Suprapubic skin (tissue), 4 donors: ENCODE results near the gene KLHDC7B. TPM values are rescaled to one million over a fixed set of nuclear protein-coding genes. Genes with fewer than 3 reads are reported as not detected.

ENCODE experiments used
- DNase-seq, 2 donors: peaks; one replicate each; pipeline ENCODE4 v3.0.0-alpha.2; 2019; ENCODE audit warnings: low spot score in 2 of 2
- H3K27ac ChIP-seq: fragments of 200-600 bp; sonication (generic); one replicate; pipeline ENCODE4 v1.5.1; 2019
- H3K27me3 ChIP-seq: fragments of 200-600 bp; sonication (generic); one replicate; pipeline ENCODE4 v1.5.1; 2019
- H3K36me3 ChIP-seq: fragments of 200-600 bp; sonication (generic); one replicate; pipeline ENCODE4 v1.5.1; 2019
- H3K4me1 ChIP-seq: fragments of 200-600 bp; sonication (generic); one replicate; pipeline ENCODE4 v1.5.1; 2019
- H3K4me3 ChIP-seq: fragments of 200-600 bp; sonication (generic); one replicate; pipeline ENCODE4 v1.5.1; 2019; ENCODE audit warnings: mild to moderate bottlenecking
- H3K9me3 ChIP-seq: fragments of 200-600 bp; sonication (generic); one replicate; pipeline ENCODE4 v1.5.1; 2019
- EP300 ChIP-seq: sonication (generic); formaldehyde crosslinking; IDR thresholded peaks from one replicate; pipeline ENCODE4 v1.6.1; 2017; ENCODE audit warnings: antibody characterized with exemption
- POLR2A ChIP-seq, 2 donors: fragments of 450-650 bp; IDR thresholded peaks; one replicate each; pipeline ENCODE4 v1.6.1; 2017; ENCODE audit warnings: antibody characterized with exemption in 2 of 2, mild to moderate bottlenecking in 2 of 2, moderate library complexity in 2 of 2
- POLR2AphosphoS5 ChIP-seq, 3 donors: sonication (generic); formaldehyde crosslinking; IDR thresholded peaks; one replicate each; pipeline ENCODE4 v1.6.1; 2017; ENCODE audit warnings: antibody characterized with exemption in 3 of 3
- WGBS: methylation state at CpG from one replicate; pipeline ENCODE4 v1.1.5; 2018; 5-methylcytosine and 5-hydroxymethylcytosine counted together
- total RNA-seq, 4 donors: library from RNA; depleted of rRNA; stranded (reverse); fragments of >200 nt; gene quantifications; one replicate each; pipeline ENCODE4 v1.1.0, GENCODE V29; 2016
- TF ChIP-seq, protein P1 (sequence below), 2 donors: fragments of 200-600 bp in 1 of 2; fragments of 450-650 bp in 1 of 2; sonication (generic) in 1 of 2; IDR thresholded peaks; one replicate each; pipeline ENCODE4 v1.5.1; 2016 to 2019; ENCODE audit warnings: antibody characterized with exemption in 2 of 2, mild to moderate bottlenecking in 1 of 2, moderate library complexity in 1 of 2

KLHDC7B gene
- total RNA-seq, 4 donors from 2014 or later: 0.26 TPM; not detected in 3

DNA sequence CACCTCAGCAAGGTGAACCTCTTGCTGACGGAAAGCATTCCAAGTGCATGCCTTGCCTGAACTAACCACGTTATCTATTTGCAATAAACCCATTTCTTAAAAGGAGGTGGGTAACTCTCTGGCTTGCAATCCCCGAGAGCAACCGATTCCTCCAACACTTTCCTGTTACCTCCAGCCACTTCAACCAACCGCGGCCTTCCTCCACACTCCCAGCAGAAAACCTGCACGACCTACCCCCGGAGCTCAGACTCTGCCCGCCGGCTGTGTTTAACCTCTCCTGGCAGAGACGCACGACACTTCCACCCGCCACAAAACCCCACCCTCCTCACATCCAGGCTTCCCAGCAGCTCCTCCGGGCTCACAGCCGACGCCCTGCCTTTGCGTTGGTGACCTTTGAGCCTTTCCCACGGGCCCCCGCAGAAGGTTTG lies 21.0 kb upstream of the KLHDC7B start:
- Histone ChIP-seq H3K4me1 (peaks cover 47% of the 10 kb centered on the region), H3K27me3 (no peaks in the 10 kb centered on the region), H3K4me3 (peak overlapping the region; percentile 91), H3K9me3 (no peaks in the 10 kb centered on the region), H3K36me3 (peaks cover 44% of the 10 kb centered on the region), H3K27ac (peak overlapping the region; percentile 96)
- WGBS: under 1% methylated on average over 15 of the region's 19 CpGs
- TF ChIP-seq POLR2A (IDR thresholded peaks at IDR 0.05) (no peak), POLR2AphosphoS5 (IDR thresholded peaks at IDR 0.05) (no peak), EP300 (no peak)
- TF ChIP-seq, protein P1, sequence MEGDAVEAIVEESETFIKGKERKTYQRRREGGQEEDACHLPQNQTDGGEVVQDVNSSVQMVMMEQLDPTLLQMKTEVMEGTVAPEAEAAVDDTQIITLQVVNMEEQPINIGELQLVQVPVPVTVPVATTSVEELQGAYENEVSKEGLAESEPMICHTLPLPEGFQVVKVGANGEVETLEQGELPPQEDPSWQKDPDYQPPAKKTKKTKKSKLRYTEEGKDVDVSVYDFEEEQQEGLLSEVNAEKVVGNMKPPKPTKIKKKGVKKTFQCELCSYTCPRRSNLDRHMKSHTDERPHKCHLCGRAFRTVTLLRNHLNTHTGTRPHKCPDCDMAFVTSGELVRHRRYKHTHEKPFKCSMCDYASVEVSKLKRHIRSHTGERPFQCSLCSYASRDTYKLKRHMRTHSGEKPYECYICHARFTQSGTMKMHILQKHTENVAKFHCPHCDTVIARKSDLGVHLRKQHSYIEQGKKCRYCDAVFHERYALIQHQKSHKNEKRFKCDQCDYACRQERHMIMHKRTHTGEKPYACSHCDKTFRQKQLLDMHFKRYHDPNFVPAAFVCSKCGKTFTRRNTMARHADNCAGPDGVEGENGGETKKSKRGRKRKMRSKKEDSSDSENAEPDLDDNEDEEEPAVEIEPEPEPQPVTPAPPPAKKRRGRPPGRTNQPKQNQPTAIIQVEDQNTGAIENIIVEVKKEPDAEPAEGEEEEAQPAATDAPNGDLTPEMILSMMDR (IDR thresholded peaks at IDR 0.05): no peak
- peak in 1 of 2 donors; percentile 85 for DNase-seq

DNA sequence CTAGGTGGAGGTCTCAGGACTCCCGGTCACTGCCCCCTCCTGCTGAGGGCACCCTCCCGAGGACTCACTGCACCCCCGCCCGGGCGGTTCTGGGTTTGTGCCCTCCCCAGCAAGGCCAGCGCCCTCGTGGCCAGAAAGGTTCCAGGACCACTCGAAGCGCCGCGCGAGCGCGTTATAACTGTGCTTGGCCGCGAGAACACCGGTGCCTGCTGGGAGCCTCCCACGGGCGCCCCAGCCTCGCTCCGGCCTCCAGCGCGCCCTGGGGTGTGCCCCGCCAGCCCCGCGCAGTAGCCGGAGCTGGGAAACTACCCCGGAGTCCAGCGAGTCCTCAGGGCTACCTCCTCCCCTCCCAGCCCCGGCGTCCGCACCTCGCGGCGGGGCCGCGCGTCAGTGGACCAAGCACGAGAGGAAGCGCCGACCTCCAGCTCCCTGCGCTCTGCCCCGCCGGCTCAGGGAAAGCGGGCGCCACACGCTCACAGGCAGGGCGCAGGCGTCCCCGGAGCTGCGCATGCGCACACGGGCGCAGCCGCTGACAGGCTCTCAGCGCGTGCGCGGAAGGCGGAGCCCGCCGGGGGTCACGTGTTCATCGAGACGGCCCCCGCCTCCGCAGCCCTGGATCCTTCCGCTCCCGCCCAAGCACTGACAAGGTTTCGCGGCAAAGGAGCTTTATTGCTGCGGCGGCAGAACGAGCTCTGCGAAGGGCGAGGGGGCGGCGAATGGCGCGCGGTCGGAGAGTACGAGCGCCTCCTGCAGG lies 20.4 kb upstream of the KLHDC7B start, which contains the start of gene SCO2:
Gene SCO2 (minus strand): TSS at position 495 of the 754 bp plus-strand sequence. CDS start 1,187 bp downstream, outside the sequence.
- DNase-seq: peak; percentile 97 to 98
- H3K4me3 ChIP-seq: peak within 1 kb of the TSS; percentile 91
- H3K9me3 ChIP-seq: no peaks in the 10 kb centered on the region
- peaks cover 38% of the 10 kb centered on the region for H3K36me3 ChIP-seq
- H3K27ac ChIP-seq: peak within 1 kb of the TSS; percentile 96
- 0% methylated on average over 4 of the region's 84 CpGs for WGBS
- TF ChIP-seq EP300 (no peak), POLR2A (IDR thresholded peaks at IDR 0.05) (peak in 1 of 2 donors; percentile 64), POLR2AphosphoS5 (IDR thresholded peaks at IDR 0.05) (peak in 2 of 3 donors; percentile 86 to 94)
- TF ChIP-seq, protein P1 (IDR thresholded peaks at IDR 0.05): peak in 1 of 2 donors; percentile 62
- no peaks in the 10 kb centered on the region for H3K27me3 ChIP-seq
- H3K4me1 ChIP-seq: peaks cover 53% of the 10 kb centered on the region

- no peaks in the 10 kb centered on the region for H3K27me3 ChIP-seq
- H3K27ac ChIP-seq: peak overlapping the region; percentile 96
- H3K4me1 ChIP-seq: peaks cover 58% of the 10 kb centered on the region
- WGBS: no CpG with 5 or more reads among the region's 33 CpGs
- peaks cover 33% of the 10 kb centered on the region for H3K36me3 ChIP-seq
- peak overlapping the region; percentile 91 for H3K4me3 ChIP-seq
- DNase-seq: peak in 1 of 2 donors; percentile 91
- H3K9me3 ChIP-seq: no peaks in the 10 kb centered on the region
- TF ChIP-seq EP300 (no peak), POLR2A (IDR thresholded peaks at IDR 0.05) (no peak), POLR2AphosphoS5 (IDR thresholded peaks at IDR 0.05) (no peak)
- TF ChIP-seq, protein P1 (IDR thresholded peaks at IDR 0.05): no peak
Measured at GRCh38 chr22:50525858-50526107, 19.9 kb upstream of the KLHDC7B start.

DNA sequence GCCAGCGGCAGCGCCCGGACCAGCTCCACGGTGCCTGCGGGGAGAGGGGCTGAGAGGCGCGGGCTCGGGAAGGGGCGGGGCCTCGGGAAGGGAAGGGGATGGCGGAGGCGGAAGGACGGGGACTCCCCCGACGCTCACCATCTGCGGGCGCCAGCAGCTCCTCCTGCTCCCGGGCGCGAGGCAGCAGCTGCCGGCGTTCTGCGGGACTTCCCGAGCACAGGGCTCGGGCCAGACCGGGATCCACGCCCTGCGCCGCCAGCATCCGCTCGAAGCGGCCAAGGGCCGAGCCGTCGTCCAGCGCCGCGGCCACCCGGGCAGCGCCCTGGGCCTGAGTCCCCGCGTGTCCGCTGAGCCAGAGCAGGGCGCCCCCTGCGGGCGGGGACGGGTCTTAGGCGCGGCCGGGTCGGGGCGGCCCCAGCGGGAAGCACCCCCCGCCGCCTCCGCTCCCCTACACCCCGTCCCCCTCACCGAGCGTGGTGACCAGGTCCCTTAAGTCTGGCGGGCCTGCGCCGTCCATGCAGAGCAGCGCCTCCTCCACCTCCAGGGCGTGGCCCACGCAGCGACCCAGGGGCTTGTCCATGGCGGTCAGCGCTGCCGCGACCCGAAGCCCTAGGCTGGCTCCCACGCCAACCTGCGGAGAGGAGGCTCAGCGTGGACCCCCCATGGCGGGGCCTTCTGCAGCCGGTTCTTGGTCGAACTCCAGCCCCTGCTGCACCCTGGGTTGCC lies 19.4 kb upstream of the KLHDC7B start:
- WGBS: under 1% methylated on average over 14 of the region's 77 CpGs
- H3K9me3 ChIP-seq: no peaks in the 10 kb centered on the region
- no peaks in the 10 kb centered on the region for H3K27me3 ChIP-seq
- peak overlapping the region; percentile 96 for H3K27ac ChIP-seq
- peaks cover 28% of the 10 kb centered on the region for H3K36me3 ChIP-seq
- peak in 1 of 2 donors; percentile 92 for DNase-seq
- TF ChIP-seq POLR2AphosphoS5 (IDR thresholded peaks at IDR 0.05): no peak
- TF ChIP-seq, protein P1 (IDR thresholded peaks at IDR 0.05): peak; percentile 32 to 81
- no peak for TF ChIP-seq EP300
- TF ChIP-seq POLR2A (IDR thresholded peaks at IDR 0.05): peak in 1 of 2 donors; percentile 20
- peaks cover 63% of the 10 kb centered on the region for H3K4me1 ChIP-seq
- H3K4me3 ChIP-seq: peak overlapping the region; percentile 91
